ENCODE results near the gene PPP2R3A.

Gene PPP2R3A

GRCh38 chr3:135970506-135971116 is 5.1 kb downstream of the PPP2R3A start:
- DNase-seq (ENCODE audit: low read depth in 1 of 2, low spot score in 1 of 2) = no peak

GRCh38 chr3:135973841-135974240 is 8.3 kb downstream of the PPP2R3A start:
- DNase-seq (ENCODE audit: low read depth in 1 of 2, low spot score in 1 of 2) = no peak

- DNase-seq (ENCODE audit: low read depth in 1 of 2, low spot score in 1 of 2) = no peak
These were observed 9.5 kb downstream of the PPP2R3A start for GRCh38 chr3:135975053-135975452.

GRCh38 chr3:135975536-135975935 is 10.0 kb downstream of the PPP2R3A start:
- DNase-seq (ENCODE audit: low read depth in 1 of 2, low spot score in 1 of 2) = no peak

GRCh38 chr3:135980343-135980742 is 14.8 kb downstream of the PPP2R3A start:
- no peak for DNase-seq (ENCODE audit: low read depth in 1 of 2, low spot score in 1 of 2)

GRCh38 chr3:135981701-135982403 is 16.3 kb downstream of the PPP2R3A start:
- DNase-seq (ENCODE audit: low read depth in 1 of 2, low spot score in 1 of 2) = no peak

GRCh38 chr3:135982404-135982761 is 16.9 kb downstream of the PPP2R3A start:
- no peak for DNase-seq (ENCODE audit: low read depth in 1 of 2, low spot score in 1 of 2)

GRCh38 chr3:135982922-135983581 is 17.5 kb downstream of the PPP2R3A start:
- DNase-seq (ENCODE audit: low read depth in 1 of 2, low spot score in 1 of 2) = no peak

GRCh38 chr3:135987661-135988060 is 22.1 kb downstream of the PPP2R3A start:
- DNase-seq (ENCODE audit: low read depth in 1 of 2, low spot score in 1 of 2) = no peak

GRCh38 chr3:135989242-135989641 is 23.7 kb downstream of the PPP2R3A start:
- no peak for DNase-seq (ENCODE audit: low read depth in 1 of 2, low spot score in 1 of 2)

GRCh38 chr3:135990903-135991302 is 25.4 kb downstream of the PPP2R3A start:
- no peak for DNase-seq (ENCODE audit: low read depth in 1 of 2, low spot score in 1 of 2)

GRCh38 chr3:135991621-135992020 is 26.1 kb downstream of the PPP2R3A start:
- no peak for DNase-seq (ENCODE audit: low read depth in 1 of 2, low spot score in 1 of 2)

- DNase-seq (ENCODE audit: low read depth in 1 of 2, low spot score in 1 of 2) = no peak
These were observed 26.5 kb downstream of the PPP2R3A start for GRCh38 chr3:135992072-135992471.

GRCh38 chr3:135994708-135995337 is 29.3 kb downstream of the PPP2R3A start:
- DNase-seq (ENCODE audit: low read depth in 1 of 2, low spot score in 1 of 2) = no peak

- DNase-seq (ENCODE audit: low read depth in 1 of 2, low spot score in 1 of 2) = no peak
These were observed 30.2 kb downstream of the PPP2R3A start for GRCh38 chr3:135995766-135996165.

- no peak for DNase-seq (ENCODE audit: low read depth in 1 of 2, low spot score in 1 of 2)
These were observed 32.2 kb downstream of the PPP2R3A start for GRCh38 chr3:135997554-135998320.

- DNase-seq (ENCODE audit: low read depth in 1 of 2, low spot score in 1 of 2) = no peak
These were observed 42.7 kb downstream of the PPP2R3A start for GRCh38 chr3:136008221-136008620.

- DNase-seq (ENCODE audit: low read depth in 1 of 2, low spot score in 1 of 2) = no peak
These were observed 43.4 kb downstream of the PPP2R3A start for GRCh38 chr3:136008732-136009470.

- no peak for DNase-seq (ENCODE audit: low read depth in 1 of 2, low spot score in 1 of 2)
These were observed 53.3 kb downstream of the PPP2R3A start for GRCh38 chr3:136018876-136019275.

GRCh38 chr3:136021803-136022202 is 56.3 kb downstream of the PPP2R3A start:
- no peak for DNase-seq (ENCODE audit: low read depth in 1 of 2, low spot score in 1 of 2)

Data from activated T-helper 1 cell treated with anti-CD3 and anti-CD28 coated beads, Interleukin-2, amount 50 U/mL, for 16 hours (primary cell).